Measurements from ENCODE around the gene HDLBP. TPM values are rescaled to one million over a fixed set of nuclear protein-coding genes. Genes with fewer than 3 reads are reported as not detected.
A peak's percentile ranks its signal among the peaks of the same experiment; 100 is the strongest.

The HDLBP gene
- total RNA-seq, 1 donor = 1,418 TPM

DNA sequence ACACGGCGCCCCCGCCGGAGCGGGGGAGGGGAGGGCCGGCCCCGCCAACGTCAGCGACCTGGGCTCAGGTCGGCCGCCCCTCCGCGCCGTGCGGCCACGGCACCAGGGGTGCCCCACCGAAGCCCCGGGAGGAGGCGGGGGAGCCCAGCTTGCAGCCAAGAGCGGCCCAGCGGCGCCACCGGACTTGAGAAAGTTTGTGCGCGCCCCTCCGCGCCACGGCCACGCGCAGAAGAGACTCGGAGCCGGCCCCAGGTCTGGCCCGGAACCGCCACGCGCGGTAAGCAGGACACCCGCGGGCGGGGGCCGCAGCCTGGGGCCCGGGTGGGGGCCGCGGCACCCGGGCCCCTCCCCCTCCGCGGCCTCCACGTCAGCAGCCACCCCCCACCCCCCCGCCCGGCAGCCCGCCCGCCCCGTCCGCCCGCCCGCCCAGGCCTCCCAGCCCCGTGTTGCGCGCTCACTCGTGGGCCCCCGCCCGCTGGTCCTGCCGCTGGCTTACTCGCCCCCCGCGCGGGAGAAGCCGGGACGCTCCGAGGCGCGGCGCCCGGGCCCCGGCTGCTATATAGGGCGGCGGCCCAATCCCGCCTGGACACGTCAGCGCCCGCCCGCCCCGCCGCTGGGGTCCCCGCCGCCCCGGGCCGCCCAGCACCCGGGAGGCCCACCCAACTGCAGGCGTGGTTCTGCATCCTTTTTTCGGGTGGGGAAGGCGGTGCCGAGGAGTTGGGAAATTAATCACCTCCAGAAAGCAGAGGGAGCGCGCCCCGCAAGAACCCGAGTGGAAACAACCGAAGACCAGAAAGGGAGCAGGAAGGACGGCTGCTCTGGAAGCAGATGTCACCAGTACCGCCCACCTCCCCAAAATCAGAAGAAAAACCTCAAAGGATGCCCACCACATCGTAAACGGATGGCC is 42.9 kb downstream of the HDLBP start:
- Histone ChIP-seq H3K9me3 (ENCODE audit: low read depth, low read length) (no peaks in the 10 kb centered on the region), H4K20me1 (ENCODE audit: insufficient read depth, low read length) (peaks cover 67% of the 10 kb centered on the region), H3K27ac (ENCODE audit: low read depth, low read length) (peak overlapping the region; percentile 68), H3K4me2 (ENCODE audit: insufficient read depth, low read length) (peak overlapping the region; percentile 92), H2AFZ (ENCODE audit: low read length) (peak overlapping the region; percentile 67), H3K36me3 (ENCODE audit: insufficient read depth, low read length) (peaks cover 14% of the 10 kb centered on the region), H3K4me3 (ENCODE audit: insufficient read depth, low read length) (peak overlapping the region; percentile 86), H3K27me3 (ENCODE audit: insufficient read depth, low read length) (no peaks in the 10 kb centered on the region), H3K4me1 (ENCODE audit: insufficient read depth, low read length) (peaks cover 42% of the 10 kb centered on the region), H3K79me2 (ENCODE audit: insufficient read depth, low read length) (peaks cover 96% of the 10 kb centered on the region)
- TF ChIP-seq, protein P1, sequence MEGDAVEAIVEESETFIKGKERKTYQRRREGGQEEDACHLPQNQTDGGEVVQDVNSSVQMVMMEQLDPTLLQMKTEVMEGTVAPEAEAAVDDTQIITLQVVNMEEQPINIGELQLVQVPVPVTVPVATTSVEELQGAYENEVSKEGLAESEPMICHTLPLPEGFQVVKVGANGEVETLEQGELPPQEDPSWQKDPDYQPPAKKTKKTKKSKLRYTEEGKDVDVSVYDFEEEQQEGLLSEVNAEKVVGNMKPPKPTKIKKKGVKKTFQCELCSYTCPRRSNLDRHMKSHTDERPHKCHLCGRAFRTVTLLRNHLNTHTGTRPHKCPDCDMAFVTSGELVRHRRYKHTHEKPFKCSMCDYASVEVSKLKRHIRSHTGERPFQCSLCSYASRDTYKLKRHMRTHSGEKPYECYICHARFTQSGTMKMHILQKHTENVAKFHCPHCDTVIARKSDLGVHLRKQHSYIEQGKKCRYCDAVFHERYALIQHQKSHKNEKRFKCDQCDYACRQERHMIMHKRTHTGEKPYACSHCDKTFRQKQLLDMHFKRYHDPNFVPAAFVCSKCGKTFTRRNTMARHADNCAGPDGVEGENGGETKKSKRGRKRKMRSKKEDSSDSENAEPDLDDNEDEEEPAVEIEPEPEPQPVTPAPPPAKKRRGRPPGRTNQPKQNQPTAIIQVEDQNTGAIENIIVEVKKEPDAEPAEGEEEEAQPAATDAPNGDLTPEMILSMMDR (IDR thresholded peaks at IDR 0.05; ENCODE audit: extremely low read depth, low read depth, low read length) = no peak
- DNase-seq (ENCODE audit: insufficient read length, low spot score, missing footprints) = peak; percentile 96

GRCh38 chr2:241271706-241272302 is 43.7 kb downstream of the HDLBP start:
- peaks cover 42% of the 10 kb centered on the region for H3K4me1 ChIP-seq (ENCODE audit: insufficient read depth, low read length)
- no peak overlapping the region for H2AFZ ChIP-seq (ENCODE audit: low read length)
- peaks cover 21% of the 10 kb centered on the region for H3K36me3 ChIP-seq (ENCODE audit: insufficient read depth, low read length)
- H3K27me3 ChIP-seq (ENCODE audit: insufficient read depth, low read length) = no peaks in the 10 kb centered on the region
- peaks cover 96% of the 10 kb centered on the region for H3K79me2 ChIP-seq (ENCODE audit: insufficient read depth, low read length)
- peak overlapping the region; percentile 61 for H3K27ac ChIP-seq (ENCODE audit: low read depth, low read length)
- TF ChIP-seq, protein P1 (IDR thresholded peaks at IDR 0.05; ENCODE audit: extremely low read depth, low read depth, low read length) = no peak
- peak overlapping the region; percentile 92 for H3K4me2 ChIP-seq (ENCODE audit: insufficient read depth, low read length)
- no peaks in the 10 kb centered on the region for H3K9me3 ChIP-seq (ENCODE audit: low read depth, low read length)
- peaks cover 74% of the 10 kb centered on the region for H4K20me1 ChIP-seq (ENCODE audit: insufficient read depth, low read length)
- H3K4me3 ChIP-seq (ENCODE audit: insufficient read depth, low read length) = peak overlapping the region; percentile 86
- DNase-seq (ENCODE audit: insufficient read length, low spot score, missing footprints) = peak; percentile 94

DNA sequence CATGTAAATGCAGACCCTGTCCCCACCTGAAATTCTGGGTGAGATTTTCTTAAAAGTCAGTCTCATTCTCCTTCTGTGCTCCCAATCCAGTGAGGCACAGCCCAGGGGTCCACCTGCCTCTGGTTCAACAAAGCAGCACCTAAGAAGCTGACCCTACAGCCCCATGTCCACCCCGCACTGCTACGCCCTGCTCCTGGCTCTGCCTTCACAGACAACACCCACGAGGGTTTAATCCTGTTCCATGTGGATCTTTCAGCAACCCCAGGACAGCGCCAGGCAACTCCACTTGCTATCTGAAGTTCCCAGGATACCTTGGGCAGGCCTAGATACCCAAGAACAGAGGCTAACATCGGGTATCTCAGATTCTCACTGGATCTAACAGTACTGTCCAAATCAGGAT is 44.9 kb downstream of the HDLBP start:
- TF ChIP-seq, protein P1 (IDR thresholded peaks at IDR 0.05; ENCODE audit: extremely low read depth, low read depth, low read length) = no peak
- Histone ChIP-seq H3K4me2 (ENCODE audit: insufficient read depth, low read length) (peak overlapping the region; percentile 92), H3K79me2 (ENCODE audit: insufficient read depth, low read length) (peaks cover 96% of the 10 kb centered on the region), H3K9me3 (ENCODE audit: low read depth, low read length) (no peaks in the 10 kb centered on the region), H2AFZ (ENCODE audit: low read length) (no peak overlapping the region), H3K27ac (ENCODE audit: low read depth, low read length) (peak overlapping the region; percentile 61), H3K36me3 (ENCODE audit: insufficient read depth, low read length) (peaks cover 34% of the 10 kb centered on the region), H3K27me3 (ENCODE audit: insufficient read depth, low read length) (no peaks in the 10 kb centered on the region), H3K4me3 (ENCODE audit: insufficient read depth, low read length) (peak overlapping the region; percentile 86), H3K4me1 (ENCODE audit: insufficient read depth, low read length) (peaks cover 42% of the 10 kb centered on the region), H4K20me1 (ENCODE audit: insufficient read depth, low read length) (peaks cover 81% of the 10 kb centered on the region)
- peak; percentile 5 for DNase-seq (ENCODE audit: insufficient read length, low spot score, missing footprints)

Measured in osteoblast (primary cell).